Astrocyte of the spinal cord (primary cell): ENCODE measurements around the gene CCL7.
A peak's percentile ranks its signal among the peaks of the same experiment; 100 is the strongest.

ENCODE experiments used
- DNase-seq: peaks from one replicate; pipeline ENCODE4 v3.0.0; 2011; ENCODE audit warnings: low read depth, low spot score
- H3K4me3 ChIP-seq: 2 replicates; pipeline ENCODE4 v1.5.1; 2011; ENCODE audit warnings: low read depth, mild to moderate bottlenecking, low read length, moderate library complexity
- in situ Hi-C: cut with HindIII; loops from 2 replicates; pipeline ENCODE4 v1.10.0; 2017; ENCODE audit warnings: low sequenced_read_pairs
- TF ChIP-seq, protein P1 (sequence below): IDR thresholded peaks from 2 replicates; pipeline ENCODE4 v1.5.1; 2012; ENCODE audit warnings: low read depth, mild to moderate bottlenecking, low read length, inconsistent platforms

Gene CCL7

DNA sequence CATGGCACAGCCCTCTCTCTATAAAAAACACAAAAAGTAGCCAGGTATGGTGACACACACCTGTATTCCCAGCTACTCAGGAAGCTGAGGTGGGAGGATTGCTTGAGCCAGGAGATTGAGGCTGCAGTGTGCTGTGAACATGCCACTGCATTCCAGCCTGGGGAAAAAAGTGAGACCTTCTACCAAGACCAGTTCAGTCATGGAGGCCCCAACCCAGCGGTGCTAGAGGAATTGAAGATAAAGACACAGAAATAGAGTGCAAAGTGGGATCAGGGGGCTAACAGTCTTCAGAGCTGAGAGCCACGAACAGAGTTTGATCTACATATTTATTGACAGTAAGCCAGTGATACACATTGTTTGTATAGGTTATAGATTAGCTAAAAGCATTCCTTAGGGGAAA, 33.6 kb downstream of the CCL7 start:
- TF ChIP-seq, protein P1, sequence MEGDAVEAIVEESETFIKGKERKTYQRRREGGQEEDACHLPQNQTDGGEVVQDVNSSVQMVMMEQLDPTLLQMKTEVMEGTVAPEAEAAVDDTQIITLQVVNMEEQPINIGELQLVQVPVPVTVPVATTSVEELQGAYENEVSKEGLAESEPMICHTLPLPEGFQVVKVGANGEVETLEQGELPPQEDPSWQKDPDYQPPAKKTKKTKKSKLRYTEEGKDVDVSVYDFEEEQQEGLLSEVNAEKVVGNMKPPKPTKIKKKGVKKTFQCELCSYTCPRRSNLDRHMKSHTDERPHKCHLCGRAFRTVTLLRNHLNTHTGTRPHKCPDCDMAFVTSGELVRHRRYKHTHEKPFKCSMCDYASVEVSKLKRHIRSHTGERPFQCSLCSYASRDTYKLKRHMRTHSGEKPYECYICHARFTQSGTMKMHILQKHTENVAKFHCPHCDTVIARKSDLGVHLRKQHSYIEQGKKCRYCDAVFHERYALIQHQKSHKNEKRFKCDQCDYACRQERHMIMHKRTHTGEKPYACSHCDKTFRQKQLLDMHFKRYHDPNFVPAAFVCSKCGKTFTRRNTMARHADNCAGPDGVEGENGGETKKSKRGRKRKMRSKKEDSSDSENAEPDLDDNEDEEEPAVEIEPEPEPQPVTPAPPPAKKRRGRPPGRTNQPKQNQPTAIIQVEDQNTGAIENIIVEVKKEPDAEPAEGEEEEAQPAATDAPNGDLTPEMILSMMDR: no peak
- H3K4me3 ChIP-seq: no peak overlapping the region
- no peak for DNase-seq
- in situ Hi-C loops: no loop called here

DNA sequence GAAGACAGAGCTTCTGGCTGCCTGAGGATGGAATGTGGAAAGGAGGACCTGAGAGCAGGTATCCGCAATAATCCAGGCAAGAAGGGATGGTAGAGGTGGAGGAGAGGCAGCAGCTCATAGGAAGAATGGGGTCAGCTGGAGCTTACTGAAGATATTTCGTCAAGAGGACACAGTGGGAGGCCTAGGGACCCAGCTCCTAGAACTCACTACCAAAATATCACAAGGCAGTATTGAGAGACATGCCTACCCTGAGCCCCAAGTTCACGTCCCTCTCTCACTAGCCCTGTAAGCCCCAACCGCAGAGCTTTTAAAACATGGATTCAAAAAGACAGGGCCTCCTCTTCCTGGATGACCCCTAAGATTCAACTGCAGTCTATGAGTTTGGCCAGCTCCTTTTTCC, 35.0 kb downstream of the CCL7 start:
- TF ChIP-seq, protein P1: no peak
- DNase-seq: no peak
- in situ Hi-C loops: no loop called here
- no peak overlapping the region for H3K4me3 ChIP-seq

GRCh38 chr17:34305606-34306005, 35.6 kb downstream of the CCL7 start:
- TF ChIP-seq, protein P1: no peak
- no peak overlapping the region for H3K4me3 ChIP-seq
- DNase-seq: no peak
- in situ Hi-C loops: no loop called here

DNA sequence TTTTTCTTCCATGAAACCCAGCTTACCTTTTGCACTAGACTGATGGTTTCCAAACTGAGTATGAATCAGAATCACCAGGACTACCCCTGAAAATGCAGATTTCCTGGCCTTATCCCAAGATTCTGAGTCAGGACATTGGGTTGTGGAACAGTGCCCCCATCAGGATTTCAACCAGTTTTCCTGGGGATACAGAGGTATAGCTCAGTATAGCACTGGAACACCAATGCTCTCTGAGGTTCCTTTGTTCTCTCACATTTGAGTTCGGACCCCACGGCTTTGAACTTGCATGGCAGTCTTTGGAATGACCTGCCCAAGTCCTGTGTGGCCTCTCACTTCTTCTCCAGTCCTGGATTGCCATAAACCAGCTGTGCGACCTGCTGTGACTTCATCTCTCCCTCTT, 36.4 kb downstream of the CCL7 start:
- no peak overlapping the region for H3K4me3 ChIP-seq
- in situ Hi-C loops: no loop called here
- peak; percentile 74 for DNase-seq
- TF ChIP-seq, protein P1: peak; percentile 57

GRCh38 chr17:34307110-34307509, 37.1 kb downstream of the CCL7 start:
- TF ChIP-seq, protein P1: no peak
- H3K4me3 ChIP-seq: no peak overlapping the region
- in situ Hi-C loops: no loop called here
- no peak for DNase-seq

- TF ChIP-seq, protein P1: no peak
- no peak overlapping the region for H3K4me3 ChIP-seq
- in situ Hi-C loops: no loop called here
- DNase-seq: no peak
These were observed 38.4 kb downstream of the CCL7 start for GRCh38 chr17:34308371-34308770.

- TF ChIP-seq, protein P1: no peak
- in situ Hi-C loops: no loop called here
- H3K4me3 ChIP-seq: no peak overlapping the region
- DNase-seq: no peak
These were observed 41.3 kb downstream of the CCL7 start for GRCh38 chr17:34311291-34311690.
